HCT116 (cell line): ENCODE data around the gene RPP21. TPM values are rescaled to one million over a fixed set of nuclear protein-coding genes. Genes with fewer than 3 reads are reported as not detected.

Experiments
- ATAC-seq: fragments of 200-7000 bp; cut with Tn5 transposase; 2 replicates; pipeline ENCODE4 v1.9.1; 2020; ENCODE audit warnings: mild to moderate bottlenecking, moderate library complexity
- BruUV-seq: library from RNA; stranded (reverse); fragments of 400-500 nt; replicated peaks from 2 replicates; lab custom pipeline; 2021; lab: Mats Ljungman, UMichigan
- CTCF ChIA-PET: fragments of 300-600 bp; sonication (Branson Sonifier 250); formaldehyde crosslinking; loops from one replicate; lab custom pipeline; 2021; ENCODE audit warnings: antibody characterized with exemption; lab: Charles Lee
- POLR2A ChIA-PET: fragments of 300-600, 350-600 bp; sonication (Branson Sonifier 250); formaldehyde crosslinking; loops from one replicate; lab custom pipeline; 2021; ENCODE audit warnings: antibody characterized with exemption; lab: Charles Lee
- RAD21 ChIA-PET, 2 experiments: fragments of 300-600 bp; sonication (Branson Sonifier 250); formaldehyde crosslinking; loops; one replicate each; lab custom pipeline; 2023; ENCODE audit warnings: low total read pairs in 2 of 2; ENCODE audit not compliant: uncharacterized antibody in 2 of 2, unreplicated experiment in 2 of 2, low non-redundant PET in 1 of 2; lab: Charles Lee
- DNase-seq: peaks from one replicate; pipeline ENCODE4 v3.0.0-alpha.2; 2010; ENCODE audit warnings: low read depth, low spot score
- H2AFZ ChIP-seq: fragments of 200-600 bp; shearing (Covaris generic), sonication (generic); 2 replicates; pipeline ENCODE4 v1.6.1; 2017; ENCODE audit warnings: low read depth, mixed run types, mixed read lengths, antibody characterized with exemption, low read length; ENCODE audit not compliant: poor library complexity, severe bottlenecking
- H3K27ac ChIP-seq: 2 replicates; pipeline ENCODE4 v1.5.1; 2012; ENCODE audit warnings: low read depth, low read length
- H3K27me3 ChIP-seq: fragments of 200-600 bp; sonication (generic); 2 replicates; pipeline ENCODE4 v1.6.1; 2016; ENCODE audit warnings: mixed run types, low read length, mixed read lengths; ENCODE audit not compliant: insufficient read depth
- H3K36me3 ChIP-seq, 2 experiments: fragments of 200-500 bp in 1 of 2; fragments of 200-600 bp in 1 of 2; sonication (Bioruptor generic) in 1 of 2; sonication (generic) in 1 of 2; 2 replicates each; pipeline versions ENCODE4 v1.5.1 to v1.6.1; 2014 to 2016; ENCODE audit warnings: low read length in 2 of 2, inconsistent platforms in 1 of 2, mixed read lengths in 1 of 2, mixed run types in 1 of 2; ENCODE audit not compliant: insufficient read depth in 2 of 2, control insufficient read depth in 1 of 2
- H3K4me1 ChIP-seq, 2 experiments: fragments of 200-600 bp in 1 of 2; sonication (generic) in 1 of 2; 2 replicates each; pipeline versions ENCODE4 v1.5.1 to v1.6.1; 2012 to 2017; ENCODE audit warnings: low read length in 2 of 2, inconsistent platforms in 1 of 2, mild to moderate bottlenecking in 1 of 2, mixed read lengths in 1 of 2, mixed run types in 1 of 2, moderate library complexity in 1 of 2; ENCODE audit not compliant: insufficient read depth in 2 of 2, control insufficient read depth in 1 of 2
- H3K4me2 ChIP-seq: fragments of 200-600 bp; sonication (generic); 2 replicates; pipeline ENCODE4 v1.6.1; 2017; ENCODE audit warnings: mixed run types, low read length, mixed read lengths
- H3K4me3 ChIP-seq, 2 experiments: fragments of 200-600 bp in 1 of 2; sonication (generic) in 1 of 2; replicated peaks in 1 of 2; 2 replicates each; pipeline ENCODE4 v1.5.1; 2011 to 2016; ENCODE audit warnings: low read length in 2 of 2, control low read depth in 1 of 2, low read depth in 1 of 2, mild to moderate bottlenecking in 1 of 2, mixed read lengths in 1 of 2, mixed run types in 1 of 2
- H3K79me2 ChIP-seq: fragments of 200-600 bp; sonication (generic); 2 replicates; pipeline ENCODE4 v1.6.1; 2017; ENCODE audit warnings: mild to moderate bottlenecking, mixed run types, low read length, moderate library complexity, mixed read lengths; ENCODE audit not compliant: insufficient read depth
- H3K9ac ChIP-seq: fragments of 200-600 bp; sonication (generic); 2 replicates; pipeline ENCODE4 v1.6.1; 2016; ENCODE audit warnings: low read length, mixed read lengths
- H3K9me2 ChIP-seq: fragments of 200-600 bp; sonication (generic), shearing (Covaris generic); 2 replicates; pipeline ENCODE4 v1.6.1; 2017; ENCODE audit warnings: mixed run types, mild to moderate bottlenecking, moderate library complexity; ENCODE audit not compliant: insufficient read depth
- H3K9me3 ChIP-seq, 2 experiments: fragments of 200-500 bp in 1 of 2; fragments of 200-600 bp in 1 of 2; sonication (Bioruptor generic) in 1 of 2; sonication (generic) in 1 of 2; 2 replicates each; pipeline ENCODE4 v1.6.1; 2014 to 2017; ENCODE audit warnings: low read length in 2 of 2, mixed read lengths in 2 of 2, inconsistent platforms in 1 of 2, low read depth in 1 of 2, mild to moderate bottlenecking in 1 of 2, mixed run types in 1 of 2, moderate library complexity in 1 of 2; ENCODE audit not compliant: control insufficient read depth in 1 of 2, insufficient read depth in 1 of 2
- H4K20me1 ChIP-seq: fragments of 200-600 bp; sonication (generic), shearing (Covaris generic); 2 replicates; pipeline ENCODE4 v1.6.1; 2017; ENCODE audit warnings: mixed run types, mild to moderate bottlenecking, moderate library complexity; ENCODE audit not compliant: insufficient read depth
- EGR1 ChIP-seq: IDR thresholded peaks from 2 replicates; pipeline ENCODE4 v1.6.1; 2012; ENCODE audit warnings: low read depth
- EZH2 ChIP-seq: fragments of 200-600 bp; sonication (generic); IDR thresholded peaks from 2 replicates; pipeline ENCODE4 v1.6.1; 2017; ENCODE audit warnings: antibody characterized with exemption, mixed run types
- JUND ChIP-seq: IDR thresholded peaks from 2 replicates; pipeline ENCODE4 v1.6.1; 2012
- POLR2A ChIP-seq: IDR thresholded peaks from 2 replicates; pipeline ENCODE4 v1.7.0; 2011; ENCODE audit warnings: borderline replicate concordance; ENCODE audit not compliant: insufficient read depth, insufficient read length; ENCODE audit errors: extremely low read depth
- REST ChIP-seq: IDR thresholded peaks from 2 replicates; pipeline ENCODE4 v1.6.1; 2012; ENCODE audit warnings: low read depth
- SP1 ChIP-seq: IDR thresholded peaks from 2 replicates; pipeline ENCODE4 v1.6.1; 2012; ENCODE audit warnings: low read depth
- SRF ChIP-seq: IDR thresholded peaks from 2 replicates; pipeline ENCODE4 v1.6.1; 2012; ENCODE audit warnings: low read depth
- intact Hi-C: fragments of 100-400 bp; cut with micrococcal nuclease; formaldehyde crosslinking; loops from 2 replicates; pipeline ENCODE4 v1.10.0; 2022
- total RNA-seq: library from RNA; stranded (reverse); gene quantifications from one replicate; pipeline ENCODE4 v1.2.1, GENCODE V29; 2021; ENCODE audit not compliant: unreplicated experiment

The RPP21 gene
- total RNA-seq, 1 experiment from 2014 or later = 70.4 TPM

GRCh38 chr6:30356536-30356935, 11.6 kb downstream of the RPP21 start:
- ATAC-seq = no peak
- Histone ChIP-seq H2AFZ (no peak overlapping the region), H3K36me3 (no peaks in the 10 kb centered on the region), H3K27ac (no peak overlapping the region), H3K9ac (no peak overlapping the region), H3K9me3 (no peaks in the 10 kb centered on the region), H3K4me3 (no peak overlapping the region), H3K27me3 (no peaks in the 10 kb centered on the region), H3K9me2 (no peaks in the 10 kb centered on the region), H3K4me1 (peaks cover 0 to 6% of the 10 kb centered on the region in 2 experiments; a peak in 1 of 4 replicates), H3K79me2 (no peaks in the 10 kb centered on the region), H3K4me2 (no peak overlapping the region), H4K20me1 (no peaks in the 10 kb centered on the region)
- RAD21 ChIA-PET = no interaction called here
- no peak for DNase-seq
- intact Hi-C loops = no loop called here
- POLR2A ChIA-PET = no interaction called here
- no TSS peak for BruUV-seq
- CTCF ChIA-PET = no interaction called here
- TF ChIP-seq EZH2 = no peak
- no peak for TF ChIP-seq POLR2A
- TF ChIP-seq SRF = no peak
- no peak for TF ChIP-seq REST
- no peak for TF ChIP-seq JUND
- no peak for TF ChIP-seq SP1
- TF ChIP-seq EGR1 = no peak
